ENCODE data around the gene HLCS.

The HLCS gene

DNA sequence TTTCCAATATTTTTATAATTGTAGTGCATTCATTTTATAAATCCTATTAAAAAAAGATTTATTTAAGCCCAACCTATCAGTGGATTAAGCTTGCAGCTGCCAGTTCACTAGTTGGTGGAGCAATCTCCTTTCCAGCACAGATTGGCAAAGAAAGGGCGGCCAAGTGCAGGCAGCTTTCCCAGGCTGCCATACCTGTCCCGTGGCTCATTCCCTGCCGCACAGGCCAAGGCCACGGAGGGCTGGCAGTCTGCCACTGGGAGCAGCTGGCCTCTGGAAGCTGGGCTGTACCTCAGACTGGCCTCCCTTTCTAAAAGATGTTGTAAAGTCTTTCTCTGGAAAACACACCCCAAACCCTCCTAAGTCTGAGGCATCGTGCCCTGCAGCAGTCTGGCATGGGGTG lies 193.4 kb downstream of the HLCS start:
- DNase-seq (ENCODE audit: insufficient read length) (no peak), FAIRE-seq (no peak)
- TF ChIP-seq POLR2AphosphoS5 (IDR thresholded peaks at IDR 0.05; ENCODE audit: low read depth, low read length): no peak
- TF ChIP-seq POLR2A (IDR thresholded peaks at IDR 0.05; ENCODE audit: low read depth, low read length): no peak
- TF ChIP-seq TAF1 (IDR thresholded peaks at IDR 0.05; ENCODE audit: borderline replicate concordance, low read depth, low read length): no peak

DNA sequence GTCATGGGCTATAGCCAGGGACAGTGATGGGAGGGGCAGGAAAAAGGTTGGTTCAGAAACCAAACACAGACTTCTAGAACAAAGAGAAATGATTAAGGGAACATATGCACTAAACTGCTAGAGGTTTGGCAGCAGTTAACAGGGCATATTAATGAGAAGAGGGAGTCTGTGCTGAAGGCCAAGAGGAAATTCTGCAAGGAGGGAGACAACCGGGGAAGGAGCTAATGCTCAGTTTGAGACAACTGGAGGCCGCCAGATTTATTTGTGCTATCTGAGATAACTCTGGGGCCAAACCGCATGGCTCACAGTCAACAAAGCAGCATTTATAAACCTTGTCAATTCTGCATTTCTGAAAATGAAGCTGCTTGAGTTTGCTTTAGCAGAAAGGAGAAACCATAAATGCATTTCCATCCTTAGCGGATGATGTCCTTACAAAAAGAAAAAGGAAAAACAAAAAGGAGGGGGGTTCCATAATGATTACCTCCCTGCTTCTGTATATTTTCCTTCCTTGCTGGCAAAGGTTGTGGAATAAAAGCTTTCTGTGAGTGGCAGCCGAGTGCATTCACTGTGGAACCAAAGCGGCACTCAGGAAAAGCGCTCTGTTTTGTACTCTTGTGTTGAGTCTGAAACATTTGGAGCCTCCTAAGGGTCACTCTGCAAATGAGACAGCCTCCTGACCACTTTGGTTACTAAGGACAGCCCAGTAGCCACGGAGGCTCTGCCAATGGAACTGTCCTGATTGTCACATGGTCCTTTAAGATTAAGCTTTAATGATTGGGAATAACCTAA lies 197.2 kb downstream of the HLCS start:
- FAIRE-seq (no peak), DNase-seq (ENCODE audit: insufficient read length) (no peak)
- no peak for TF ChIP-seq POLR2A (IDR thresholded peaks at IDR 0.05; ENCODE audit: low read depth, low read length)

DNA sequence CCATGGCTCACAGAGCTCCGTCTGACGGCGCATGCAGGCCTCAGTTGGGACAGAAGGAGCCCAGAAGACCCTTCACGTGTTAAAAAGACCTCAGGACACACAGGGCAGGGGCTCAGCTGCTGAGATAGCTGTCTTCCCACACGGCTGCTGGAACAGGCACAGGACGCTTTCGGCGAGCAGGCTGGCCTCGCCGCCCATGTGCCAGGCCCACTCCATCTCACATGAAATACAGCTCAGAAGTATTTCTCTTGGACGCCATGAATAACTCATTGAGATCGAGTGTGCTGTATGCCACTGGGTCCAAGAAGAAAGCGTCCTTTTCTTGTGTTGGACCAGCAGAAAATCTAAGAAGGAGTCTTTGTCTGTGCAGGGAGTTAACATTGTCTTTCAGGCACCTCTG lies 198.0 kb downstream of the HLCS start:
- TF ChIP-seq POLR2AphosphoS5 (IDR thresholded peaks at IDR 0.05; ENCODE audit: low read depth, low read length): no peak
- no peak for TF ChIP-seq TAF1 (IDR thresholded peaks at IDR 0.05; ENCODE audit: borderline replicate concordance, low read depth, low read length)
- TF ChIP-seq POLR2A (IDR thresholded peaks at IDR 0.05; ENCODE audit: low read depth, low read length): no peak
- DNase-seq (ENCODE audit: insufficient read length) (no peak), FAIRE-seq (no peak)

DNA sequence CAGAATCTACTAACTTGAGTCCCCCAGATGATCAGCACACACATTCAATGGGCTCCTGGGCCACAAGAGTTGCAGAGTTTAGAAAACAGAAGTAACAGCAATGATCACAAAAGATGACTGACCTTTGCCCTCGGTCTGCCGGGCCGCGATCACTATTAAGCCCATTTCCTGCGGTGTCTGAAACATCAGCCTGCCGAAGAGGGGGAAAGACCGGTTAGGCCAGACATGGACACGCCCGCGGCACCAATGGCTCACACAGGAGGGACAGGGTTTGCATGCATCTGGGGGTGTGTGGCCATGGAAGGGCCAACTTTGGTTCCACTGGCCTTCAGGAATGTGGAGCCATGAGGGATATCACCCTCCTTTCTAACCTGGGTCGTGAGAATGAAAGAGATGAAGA lies 199.4 kb downstream of the HLCS start:
- DNase-seq (ENCODE audit: insufficient read length) (no peak), FAIRE-seq (no peak)

DNA sequence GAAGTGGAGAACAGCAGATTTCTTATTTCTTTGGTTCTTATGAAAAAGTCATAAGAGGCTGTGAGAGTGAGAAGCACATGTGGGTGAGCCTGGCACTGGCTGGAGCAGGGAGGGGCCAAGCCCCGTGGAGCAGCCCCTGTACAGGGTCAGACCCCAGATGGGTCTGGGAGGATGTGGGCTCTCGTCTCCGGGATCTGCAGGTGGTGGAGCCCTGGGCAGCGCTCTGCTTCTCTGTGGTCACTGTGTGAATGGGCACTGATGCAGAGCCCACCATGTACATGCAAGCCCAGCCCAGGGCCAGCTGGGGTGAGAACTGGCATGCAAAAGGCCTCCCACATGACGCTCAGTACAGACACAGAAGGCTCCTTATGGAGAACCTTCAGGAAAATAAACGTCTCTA lies 200.0 kb downstream of the HLCS start:
- TF ChIP-seq TAF1 (IDR thresholded peaks at IDR 0.05; ENCODE audit: borderline replicate concordance, low read depth, low read length) (no peak), POLR2AphosphoS5 (IDR thresholded peaks at IDR 0.05; ENCODE audit: low read depth, low read length) (no peak), POLR2A (IDR thresholded peaks at IDR 0.05; ENCODE audit: low read depth, low read length) (no peak)
- FAIRE-seq (no peak), DNase-seq (ENCODE audit: insufficient read length) (no peak)

More for the DNA sequence above, 199.4 kb downstream of the HLCS start:
- TF ChIP-seq TAF1 (IDR thresholded peaks at IDR 0.05; ENCODE audit: borderline replicate concordance, low read depth, low read length) (no peak), POLR2AphosphoS5 (IDR thresholded peaks at IDR 0.05; ENCODE audit: low read depth, low read length) (no peak), POLR2A (IDR thresholded peaks at IDR 0.05; ENCODE audit: low read depth, low read length) (no peak)

DNA sequence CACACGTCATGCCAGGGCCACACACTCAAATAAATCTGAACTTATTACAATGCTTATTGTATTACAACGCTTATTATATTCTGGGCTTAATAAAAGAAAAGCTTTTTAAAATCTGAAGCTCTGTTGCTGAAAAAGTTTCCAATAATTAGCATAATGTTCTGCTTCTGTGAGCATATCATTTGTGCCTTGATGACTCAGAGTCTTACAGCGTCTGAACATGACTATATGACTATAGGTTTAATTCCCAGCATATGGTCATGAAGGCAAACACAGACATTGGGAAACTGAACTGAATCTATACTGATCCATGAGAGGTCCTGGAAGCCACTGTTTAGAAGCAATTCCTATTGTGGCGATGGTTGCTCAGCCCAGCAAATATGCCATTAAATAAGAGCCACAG lies 201.2 kb downstream of the HLCS start:
- no peak for TF ChIP-seq TAF1 (IDR thresholded peaks at IDR 0.05; ENCODE audit: borderline replicate concordance, low read depth, low read length)
- no peak for TF ChIP-seq POLR2AphosphoS5 (IDR thresholded peaks at IDR 0.05; ENCODE audit: low read depth, low read length)
- TF ChIP-seq POLR2A (IDR thresholded peaks at IDR 0.05; ENCODE audit: low read depth, low read length): no peak
- FAIRE-seq (no peak), DNase-seq (ENCODE audit: insufficient read length) (no peak)

DNA sequence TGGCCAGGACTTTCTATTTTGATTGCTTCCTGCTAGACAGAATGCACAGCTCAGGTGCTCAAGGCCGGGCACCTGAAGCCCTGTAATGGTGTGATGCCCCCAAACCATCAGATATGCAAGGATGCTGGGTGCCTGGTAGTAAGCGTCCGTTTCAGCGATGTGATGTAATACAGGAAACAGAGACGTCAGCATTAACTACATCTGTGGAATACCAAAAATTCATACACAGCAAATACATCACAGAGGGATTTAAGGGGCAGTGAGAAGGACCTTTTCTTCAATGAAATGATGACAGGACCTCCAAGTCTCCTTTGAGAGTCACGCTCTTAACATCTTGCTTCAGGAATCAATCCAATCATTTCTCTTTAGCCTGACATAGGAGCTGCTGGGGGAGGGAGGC lies 203.2 kb downstream of the HLCS start:
- FAIRE-seq (no peak), DNase-seq (ENCODE audit: insufficient read length) (no peak)
- TF ChIP-seq TAF1 (IDR thresholded peaks at IDR 0.05; ENCODE audit: borderline replicate concordance, low read depth, low read length) (no peak), POLR2A (IDR thresholded peaks at IDR 0.05; ENCODE audit: low read depth, low read length) (no peak), POLR2AphosphoS5 (IDR thresholded peaks at IDR 0.05; ENCODE audit: low read depth, low read length) (no peak)

DNA sequence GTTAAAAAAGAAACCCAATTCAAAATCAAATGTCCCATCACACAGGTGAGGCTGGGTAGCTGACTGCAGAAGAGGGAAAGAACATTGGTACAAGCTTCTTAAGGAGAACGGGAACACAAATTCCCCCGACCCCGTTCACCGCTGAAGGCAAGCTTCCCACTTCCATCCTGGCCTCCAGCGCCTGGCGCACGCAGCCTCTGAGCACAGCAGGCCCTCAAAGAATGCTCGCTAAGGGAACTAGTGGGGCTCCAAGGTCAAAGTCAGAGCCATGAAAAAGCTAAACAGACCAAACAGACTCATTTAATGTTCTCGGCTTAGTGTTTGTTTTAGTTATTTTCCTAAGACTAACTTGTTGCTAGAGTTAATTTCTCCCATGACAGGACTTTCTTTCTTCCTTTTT lies 203.8 kb downstream of the HLCS start:
- FAIRE-seq (no peak), DNase-seq (ENCODE audit: insufficient read length) (no peak)
- TF ChIP-seq POLR2AphosphoS5 (IDR thresholded peaks at IDR 0.05; ENCODE audit: low read depth, low read length) (no peak), TAF1 (IDR thresholded peaks at IDR 0.05; ENCODE audit: borderline replicate concordance, low read depth, low read length) (no peak), POLR2A (IDR thresholded peaks at IDR 0.05; ENCODE audit: low read depth, low read length) (no peak)

DNA sequence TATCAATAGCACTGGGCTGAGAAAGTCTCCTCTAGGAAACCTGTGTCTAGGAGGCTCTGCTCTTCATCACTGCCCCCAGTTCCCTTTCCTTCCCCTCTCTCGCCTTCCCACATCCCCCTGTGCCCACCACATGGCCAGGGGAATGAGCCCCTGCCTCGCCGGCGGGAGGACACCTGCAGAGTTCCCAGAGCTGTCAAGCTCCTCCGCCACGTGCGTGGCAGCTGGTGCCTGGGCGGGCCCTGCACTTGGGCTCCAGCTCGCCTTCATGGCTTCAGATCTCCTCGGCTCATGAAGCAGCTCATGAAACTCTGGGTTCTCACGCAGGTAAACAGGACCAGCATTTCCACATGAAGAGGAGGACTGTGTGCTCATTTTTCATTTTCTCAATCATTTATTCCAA lies 204.8 kb downstream of the HLCS start:
- no peak for TF ChIP-seq POLR2AphosphoS5 (IDR thresholded peaks at IDR 0.05; ENCODE audit: low read depth, low read length)
- TF ChIP-seq POLR2A (IDR thresholded peaks at IDR 0.05; ENCODE audit: low read depth, low read length): no peak
- no peak for TF ChIP-seq TAF1 (IDR thresholded peaks at IDR 0.05; ENCODE audit: borderline replicate concordance, low read depth, low read length)
- FAIRE-seq (no peak), DNase-seq (ENCODE audit: insufficient read length) (no peak)

DNA sequence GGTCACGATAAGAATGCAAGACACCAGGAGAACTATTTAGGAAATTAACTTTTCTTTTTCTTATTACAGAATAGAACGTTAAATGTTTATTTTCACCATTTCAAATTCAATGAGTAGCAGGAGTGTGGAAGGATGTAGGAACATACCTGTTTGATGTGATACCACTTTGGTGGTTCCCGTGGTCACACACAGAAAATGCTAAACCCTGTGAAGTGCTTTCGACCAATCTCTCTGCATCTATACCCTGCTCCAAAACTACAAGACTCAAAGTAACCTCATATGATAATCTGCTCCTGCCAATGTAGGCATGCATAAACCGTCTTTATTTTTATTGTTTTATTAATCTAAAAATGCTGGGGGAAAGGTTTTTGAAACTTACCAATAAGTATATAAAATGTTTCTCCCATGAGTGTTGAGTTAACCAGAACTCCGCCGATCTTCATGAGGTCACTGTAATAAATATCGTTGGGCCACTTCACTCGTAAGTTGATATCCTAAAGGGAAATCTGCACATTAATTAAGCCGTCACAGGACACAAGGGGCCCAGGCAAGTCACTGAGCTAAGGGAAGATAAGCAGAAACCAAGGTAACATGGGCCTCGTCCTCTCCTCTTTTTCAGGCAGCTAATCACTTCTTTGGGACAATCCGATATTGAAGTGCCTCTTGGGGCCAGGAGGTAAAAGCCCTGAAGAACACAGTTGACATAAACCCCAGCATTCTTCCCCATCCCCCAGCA lies 207.0 kb downstream of the HLCS start:
- DNase-seq (ENCODE audit: insufficient read length) (no peak), FAIRE-seq (no peak)
- TF ChIP-seq POLR2AphosphoS5 (IDR thresholded peaks at IDR 0.05; ENCODE audit: low read depth, low read length): no peak
- no peak for TF ChIP-seq TAF1 (IDR thresholded peaks at IDR 0.05; ENCODE audit: borderline replicate concordance, low read depth, low read length)
- TF ChIP-seq POLR2A (IDR thresholded peaks at IDR 0.05; ENCODE audit: low read depth, low read length): no peak

DNA sequence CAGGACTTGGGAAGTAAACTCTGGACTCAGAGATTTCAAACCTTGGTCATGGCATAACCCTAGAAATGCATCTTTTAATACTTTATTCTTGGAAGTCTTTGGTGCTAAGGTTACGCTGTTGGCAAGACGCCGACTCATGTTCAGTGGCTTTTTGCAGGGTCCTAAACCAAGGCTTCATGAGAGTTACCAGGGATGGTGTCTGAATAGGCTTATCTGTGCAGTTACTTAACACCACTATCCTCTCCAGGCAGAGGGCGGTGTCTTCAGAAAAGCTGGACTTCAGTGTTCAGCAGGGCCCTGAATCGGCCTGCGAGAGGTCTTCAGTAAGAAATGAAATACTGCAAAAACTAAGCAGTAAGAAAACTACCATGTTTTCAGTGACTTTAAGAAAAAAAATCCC lies 209.3 kb downstream of the HLCS start:
- TF ChIP-seq POLR2A (IDR thresholded peaks at IDR 0.05; ENCODE audit: low read depth, low read length) (no peak), POLR2AphosphoS5 (IDR thresholded peaks at IDR 0.05; ENCODE audit: low read depth, low read length) (no peak), TAF1 (IDR thresholded peaks at IDR 0.05; ENCODE audit: borderline replicate concordance, low read depth, low read length) (no peak)
- no peak for DNase-seq (ENCODE audit: insufficient read length)
- FAIRE-seq: no peak

DNA sequence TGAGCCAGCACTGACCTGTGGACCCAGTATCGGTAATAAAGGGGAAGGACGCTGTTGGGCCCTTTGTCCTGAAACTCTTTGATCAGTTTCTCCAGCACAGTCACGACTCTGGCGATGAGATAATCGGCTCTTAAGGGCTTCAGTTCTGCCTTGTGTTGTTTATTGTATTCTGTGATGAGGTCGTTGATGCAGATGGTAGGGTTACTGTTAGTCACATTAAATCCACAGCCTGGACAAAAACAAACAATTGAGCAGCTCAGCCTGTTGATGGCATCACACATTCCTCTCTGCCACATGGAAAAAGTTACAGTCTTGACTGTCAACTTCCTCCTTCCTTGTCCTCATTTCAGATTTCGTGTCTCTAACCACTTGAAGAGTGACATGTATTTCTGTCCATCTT lies 209.9 kb downstream of the HLCS start:
- FAIRE-seq: no peak
- TF ChIP-seq POLR2AphosphoS5 (IDR thresholded peaks at IDR 0.05; ENCODE audit: low read depth, low read length) (no peak), TAF1 (IDR thresholded peaks at IDR 0.05; ENCODE audit: borderline replicate concordance, low read depth, low read length) (no peak), POLR2A (IDR thresholded peaks at IDR 0.05; ENCODE audit: low read depth, low read length) (no peak)
- no peak for DNase-seq (ENCODE audit: insufficient read length)

Data from GM12892 (cell line).